GM19025 (cell line): ENCODE results near the gene MED23.
A peak's percentile ranks its signal among the peaks of the same experiment; 100 is the strongest.

Experiments used
- ATAC-seq: cut with Tn5 transposase; IDR thresholded peaks from one replicate; pipeline ENCODE4 v1.9.1; 2021; ENCODE audit warnings: mild to moderate bottlenecking, low read depth, moderate library complexity; ENCODE audit not compliant: unreplicated experiment

The MED23 gene, protein sequence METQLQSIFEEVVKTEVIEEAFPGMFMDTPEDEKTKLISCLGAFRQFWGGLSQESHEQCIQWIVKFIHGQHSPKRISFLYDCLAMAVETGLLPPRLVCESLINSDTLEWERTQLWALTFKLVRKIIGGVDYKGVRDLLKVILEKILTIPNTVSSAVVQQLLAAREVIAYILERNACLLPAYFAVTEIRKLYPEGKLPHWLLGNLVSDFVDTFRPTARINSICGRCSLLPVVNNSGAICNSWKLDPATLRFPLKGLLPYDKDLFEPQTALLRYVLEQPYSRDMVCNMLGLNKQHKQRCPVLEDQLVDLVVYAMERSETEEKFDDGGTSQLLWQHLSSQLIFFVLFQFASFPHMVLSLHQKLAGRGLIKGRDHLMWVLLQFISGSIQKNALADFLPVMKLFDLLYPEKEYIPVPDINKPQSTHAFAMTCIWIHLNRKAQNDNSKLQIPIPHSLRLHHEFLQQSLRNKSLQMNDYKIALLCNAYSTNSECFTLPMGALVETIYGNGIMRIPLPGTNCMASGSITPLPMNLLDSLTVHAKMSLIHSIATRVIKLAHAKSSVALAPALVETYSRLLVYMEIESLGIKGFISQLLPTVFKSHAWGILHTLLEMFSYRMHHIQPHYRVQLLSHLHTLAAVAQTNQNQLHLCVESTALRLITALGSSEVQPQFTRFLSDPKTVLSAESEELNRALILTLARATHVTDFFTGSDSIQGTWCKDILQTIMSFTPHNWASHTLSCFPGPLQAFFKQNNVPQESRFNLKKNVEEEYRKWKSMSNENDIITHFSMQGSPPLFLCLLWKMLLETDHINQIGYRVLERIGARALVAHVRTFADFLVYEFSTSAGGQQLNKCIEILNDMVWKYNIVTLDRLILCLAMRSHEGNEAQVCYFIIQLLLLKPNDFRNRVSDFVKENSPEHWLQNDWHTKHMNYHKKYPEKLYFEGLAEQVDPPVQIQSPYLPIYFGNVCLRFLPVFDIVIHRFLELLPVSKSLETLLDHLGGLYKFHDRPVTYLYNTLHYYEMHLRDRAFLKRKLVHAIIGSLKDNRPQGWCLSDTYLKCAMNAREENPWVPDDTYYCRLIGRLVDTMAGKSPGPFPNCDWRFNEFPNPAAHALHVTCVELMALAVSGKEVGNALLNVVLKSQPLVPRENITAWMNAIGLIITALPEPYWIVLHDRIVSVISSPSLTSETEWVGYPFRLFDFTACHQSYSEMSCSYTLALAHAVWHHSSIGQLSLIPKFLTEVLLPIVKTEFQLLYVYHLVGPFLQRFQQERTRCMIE (N-terminal part only)

DNA sequence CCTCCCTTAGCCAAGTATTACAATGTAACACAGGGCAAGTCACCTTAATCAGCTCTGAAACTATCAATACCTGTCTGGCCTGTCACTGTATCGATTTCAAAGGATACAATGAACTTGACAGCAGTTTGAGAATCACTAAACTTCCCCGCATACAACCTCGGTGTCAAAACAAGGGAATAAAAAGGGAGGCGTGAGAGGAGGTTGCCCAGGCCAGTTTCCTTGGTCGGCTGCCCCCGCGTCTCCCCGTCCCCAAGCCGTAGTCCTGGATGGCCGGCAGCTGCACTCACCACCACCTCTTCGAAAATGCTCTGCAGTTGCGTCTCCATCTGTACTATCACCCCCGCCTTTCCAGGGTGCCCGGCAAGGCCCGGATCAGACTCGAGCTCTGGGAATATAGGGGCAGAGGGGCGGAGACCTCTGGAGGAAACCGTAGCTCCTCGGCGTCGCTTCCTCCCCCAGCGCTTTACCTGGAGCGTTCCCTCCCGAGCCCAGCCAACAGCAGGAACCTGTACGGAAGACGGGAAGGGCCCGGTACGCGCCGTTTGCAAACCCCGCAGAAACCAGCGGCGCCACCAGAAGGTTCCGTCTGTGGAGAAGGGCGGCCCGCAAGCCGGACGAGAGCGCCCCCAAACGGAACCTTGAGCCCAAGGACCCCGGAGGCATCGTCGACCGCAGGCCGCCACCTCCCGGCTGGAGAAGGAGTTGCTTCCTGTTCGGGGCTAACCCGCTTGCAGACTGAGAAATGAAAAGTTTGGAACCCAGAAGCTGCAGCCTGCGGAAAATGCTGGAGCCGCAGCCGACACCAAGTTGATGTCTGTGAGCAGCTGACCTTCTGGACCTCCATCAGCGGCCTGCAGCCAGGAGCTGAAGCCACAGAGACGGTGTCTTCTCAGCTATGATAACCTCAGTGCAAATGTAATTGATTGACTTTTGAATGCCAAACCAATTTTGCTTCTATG lies at the start of gene MED23:
Gene MED23, minus strand, starts transcription at position 519 of the 959 bp plus-strand sequence. Its CDS starts 193 bp downstream, at position 326.
- ATAC-seq, result peak; percentile 95

DNA sequence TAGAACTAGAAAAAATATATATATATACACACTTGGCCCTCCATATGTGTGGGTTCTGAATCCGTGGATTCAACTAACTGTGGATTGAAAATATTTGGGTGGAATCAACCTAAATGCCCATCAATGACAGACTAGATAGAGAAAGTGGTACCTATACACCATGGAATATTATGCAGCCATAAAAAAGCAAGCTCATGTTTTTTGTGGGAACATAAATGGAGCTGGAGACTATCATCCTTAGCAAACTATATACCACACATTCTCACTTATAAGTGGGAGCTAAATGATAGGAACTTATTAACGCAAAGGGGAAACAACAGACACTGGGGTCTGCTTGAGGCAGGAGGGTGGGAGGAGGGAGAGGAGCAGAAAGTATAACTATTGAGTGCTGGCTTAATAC lies 45.1 kb upstream of the MED23 start:
- no peak for ATAC-seq

DNA sequence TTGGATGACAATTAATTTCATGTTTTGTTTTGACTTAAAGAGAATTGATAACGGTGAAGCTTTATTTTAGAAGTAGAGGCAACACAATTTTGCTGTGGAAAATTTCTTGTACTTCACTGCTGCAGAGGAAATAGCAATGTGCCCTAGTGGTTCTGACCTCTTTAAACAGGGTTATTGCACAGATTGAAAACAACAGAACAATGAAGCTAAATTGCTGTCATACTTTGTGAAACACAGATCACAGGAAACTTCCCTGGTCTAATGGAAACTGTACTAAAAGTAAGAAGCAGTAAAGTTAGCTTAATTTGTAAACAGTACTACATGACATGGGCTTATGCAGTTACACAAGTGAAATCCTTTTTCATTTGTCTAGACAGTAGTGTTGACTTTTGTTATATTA lies 41.8 kb upstream of the MED23 start:
- ATAC-seq, result no peak

DNA sequence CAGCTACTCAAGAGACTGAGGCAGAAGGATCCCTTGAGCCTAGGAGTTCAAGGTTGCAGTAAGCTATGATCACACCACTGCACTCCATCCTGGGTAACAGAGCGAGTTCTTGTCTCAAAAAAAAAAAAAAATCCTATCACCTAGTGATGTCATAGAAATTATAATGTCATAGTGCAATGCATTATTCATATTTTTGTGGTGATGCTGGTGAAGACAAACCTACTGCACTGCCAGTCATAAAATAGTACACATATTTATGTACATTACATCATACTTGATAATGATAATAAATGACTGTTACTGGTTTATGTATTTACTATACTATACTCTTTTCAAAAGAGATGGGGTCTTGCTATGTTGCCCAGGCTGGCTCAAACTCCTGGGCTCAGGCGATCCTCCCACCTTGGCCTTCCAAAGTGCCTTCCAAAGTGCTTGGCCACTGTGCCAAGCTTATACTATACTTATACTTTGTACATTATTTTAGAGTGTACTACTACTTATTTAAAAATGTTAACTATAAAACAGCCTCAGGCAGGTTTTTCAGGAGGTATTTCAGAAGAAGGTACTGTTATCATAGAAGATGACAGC lies 35.6 kb upstream of the MED23 start:
- no peak for ATAC-seq

DNA sequence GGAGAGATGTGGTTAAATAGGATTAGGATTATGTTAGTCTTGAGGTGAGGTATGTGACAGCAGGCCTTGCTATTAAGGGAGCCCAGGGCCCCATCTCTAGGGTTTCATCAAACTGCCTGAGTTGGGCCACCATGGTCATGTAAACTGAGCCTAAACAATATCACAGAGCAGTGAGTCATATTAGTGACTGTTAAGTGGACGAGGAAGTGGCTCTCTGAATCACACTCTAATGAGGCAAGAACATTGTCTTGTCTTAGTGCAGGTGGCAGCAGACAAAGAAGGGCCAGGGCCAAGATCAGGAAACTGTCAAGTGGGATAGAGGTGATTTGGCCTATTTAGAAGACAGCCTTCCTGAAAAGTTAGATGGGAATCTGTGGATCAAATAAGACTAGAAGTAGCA lies 32.2 kb upstream of the MED23 start:
- no peak for ATAC-seq

DNA sequence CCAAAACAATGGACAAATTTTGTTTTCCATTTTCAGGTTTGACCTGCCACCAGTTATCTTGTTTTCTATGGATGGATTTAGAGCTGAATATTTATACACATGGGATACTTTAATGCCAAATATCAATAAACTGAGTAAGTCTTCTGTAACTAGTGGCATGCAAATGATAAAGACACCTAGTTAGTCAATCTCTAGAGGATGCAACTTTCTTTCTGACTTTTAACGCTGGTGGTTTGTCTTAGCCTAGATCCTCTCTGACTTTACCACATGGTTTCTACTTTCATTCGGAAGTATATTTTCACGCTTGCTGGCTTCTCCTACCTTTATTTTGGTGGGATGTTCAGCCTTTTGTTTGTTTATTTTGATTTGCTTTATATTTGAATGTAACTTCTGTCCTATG lies 30.2 kb upstream of the MED23 start:
- no peak for ATAC-seq

DNA sequence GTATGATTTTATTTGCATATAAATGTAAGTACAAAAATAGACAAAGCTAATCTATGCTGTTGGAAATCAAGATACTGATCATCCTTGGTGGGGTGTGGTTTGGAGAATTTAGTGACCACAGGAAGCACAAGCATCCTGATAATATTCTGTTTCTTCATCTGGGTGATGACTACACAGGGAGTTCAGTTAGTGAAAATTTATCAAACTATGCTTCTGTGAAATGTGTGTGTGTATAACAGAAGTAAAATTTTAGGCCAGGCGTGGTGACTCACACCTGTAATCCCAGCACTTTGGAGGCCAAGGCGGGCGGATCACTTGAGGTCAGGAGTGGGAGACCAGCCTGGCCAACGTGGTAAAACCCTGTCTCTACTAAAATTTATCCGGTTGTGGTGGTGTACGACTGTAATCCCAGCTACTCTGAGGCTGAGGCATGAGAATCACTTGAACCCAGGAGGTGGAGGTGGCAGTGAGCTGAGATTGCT lies 29.6 kb upstream of the MED23 start:
- ATAC-seq, result no peak

DNA sequence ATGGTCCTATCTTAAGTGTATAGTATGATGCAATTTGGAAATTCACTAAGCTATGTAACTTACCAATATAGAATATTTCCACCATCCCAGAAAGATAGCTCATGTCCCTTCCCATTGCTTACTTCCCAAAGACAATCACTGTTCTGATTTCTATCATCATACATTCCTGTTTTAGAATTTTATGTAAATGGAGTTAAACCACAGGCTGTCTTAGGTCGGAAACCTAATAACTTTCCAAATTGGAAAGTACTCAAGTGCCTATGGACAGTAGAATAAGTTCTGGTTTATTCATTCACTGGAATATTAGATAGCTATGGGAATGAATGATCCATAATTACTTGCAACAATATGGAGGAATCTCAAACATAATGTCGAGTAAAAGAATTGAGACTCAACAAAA lies 29.2 kb upstream of the MED23 start:
- no peak for ATAC-seq

DNA sequence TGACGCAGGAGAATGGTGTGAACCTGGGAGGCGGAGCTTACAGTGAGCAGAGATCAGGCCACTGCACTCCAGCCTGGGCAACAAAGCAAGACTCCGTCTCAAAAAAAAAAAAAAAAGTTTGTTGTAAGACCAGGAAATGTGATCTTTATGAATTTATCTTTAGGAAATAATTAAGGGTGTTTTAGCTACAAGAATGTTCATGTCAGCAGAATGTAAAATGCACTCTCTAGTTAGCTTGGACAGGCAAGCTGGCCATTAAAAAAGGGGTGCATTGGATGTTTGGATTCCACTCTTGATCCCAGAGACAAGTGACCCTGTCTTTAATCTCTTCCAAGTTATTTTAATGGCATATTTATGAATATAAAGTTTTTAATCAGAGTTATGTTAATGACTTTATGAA lies 28.6 kb upstream of the MED23 start:
- ATAC-seq, result no peak

DNA sequence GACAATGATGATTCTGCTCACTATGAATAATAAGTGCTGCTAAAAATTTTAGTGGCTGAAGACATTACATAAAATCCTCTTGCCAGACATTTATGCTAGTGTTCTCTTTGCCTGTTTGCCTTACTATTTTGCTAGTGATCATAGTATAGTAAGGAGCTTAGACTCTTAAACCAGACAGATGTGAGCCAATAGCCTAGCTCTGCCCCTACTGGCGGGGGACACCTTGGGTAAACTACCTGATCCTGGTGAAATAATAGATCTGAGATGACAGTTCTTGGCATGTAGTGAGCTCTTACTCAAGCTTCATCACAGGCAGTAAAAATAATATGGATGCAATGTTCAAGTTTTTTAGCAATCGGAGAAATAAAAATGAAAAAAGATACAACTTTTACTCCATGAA lies 27.9 kb upstream of the MED23 start:
- no peak for ATAC-seq

DNA sequence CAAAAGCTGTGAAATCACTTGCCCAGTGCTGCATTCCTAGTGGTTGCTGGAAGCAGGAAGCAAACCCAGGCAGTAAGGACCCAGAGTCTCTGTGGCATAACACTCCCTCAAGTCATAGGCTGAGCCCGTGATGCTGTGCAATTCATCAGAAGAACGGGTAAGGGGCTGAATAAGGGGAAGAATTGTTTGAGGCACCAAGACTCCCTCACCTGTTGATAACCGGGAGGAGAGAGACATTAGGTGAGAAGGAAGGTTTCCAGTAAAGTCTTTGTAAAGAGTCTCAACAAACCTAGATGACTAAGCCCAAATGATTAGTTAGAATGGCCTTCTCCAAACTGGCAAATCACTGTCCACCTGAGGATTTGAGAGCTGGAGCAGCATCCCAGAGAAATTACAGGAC lies 27.3 kb upstream of the MED23 start:
- ATAC-seq, result no peak

DNA sequence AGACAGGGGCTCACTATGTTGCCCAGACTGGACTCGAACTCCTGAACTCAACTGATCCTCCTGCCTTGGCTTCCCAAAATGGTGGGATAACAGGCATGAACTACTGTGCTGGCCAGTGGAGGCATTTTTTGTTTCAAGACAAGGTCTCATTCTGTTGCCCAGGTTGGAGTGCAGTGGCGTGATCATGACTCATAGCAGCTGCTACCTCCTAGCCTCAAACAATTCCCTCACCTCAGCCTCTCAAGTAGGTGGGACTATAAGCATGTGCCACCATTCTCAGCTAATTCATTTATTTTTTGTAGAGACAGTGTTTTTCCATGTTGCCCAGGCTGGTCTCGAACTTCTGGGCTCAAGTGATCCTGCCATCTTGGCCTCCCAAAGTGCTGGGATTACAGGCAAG lies 26.3 kb upstream of the MED23 start:
- no peak for ATAC-seq

DNA sequence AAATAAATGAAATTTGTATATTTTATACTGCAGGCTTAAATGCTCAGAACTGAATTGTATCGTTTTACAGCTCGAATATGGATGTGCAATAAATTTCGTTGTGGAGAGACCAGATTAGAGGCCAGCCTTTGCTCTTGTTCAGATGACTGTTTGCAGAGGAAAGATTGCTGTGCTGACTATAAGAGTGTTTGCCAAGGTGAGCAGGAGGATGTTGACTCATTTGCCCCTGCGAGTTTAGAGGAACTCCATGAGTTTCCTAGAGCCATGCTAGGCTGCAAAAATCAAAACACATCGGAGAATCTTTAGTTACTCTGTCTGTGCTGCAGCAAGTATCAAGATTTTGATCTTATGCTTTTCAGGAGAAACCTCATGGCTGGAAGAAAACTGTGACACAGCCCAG lies 24.4 kb upstream of the MED23 start:
- no peak for ATAC-seq

DNA sequence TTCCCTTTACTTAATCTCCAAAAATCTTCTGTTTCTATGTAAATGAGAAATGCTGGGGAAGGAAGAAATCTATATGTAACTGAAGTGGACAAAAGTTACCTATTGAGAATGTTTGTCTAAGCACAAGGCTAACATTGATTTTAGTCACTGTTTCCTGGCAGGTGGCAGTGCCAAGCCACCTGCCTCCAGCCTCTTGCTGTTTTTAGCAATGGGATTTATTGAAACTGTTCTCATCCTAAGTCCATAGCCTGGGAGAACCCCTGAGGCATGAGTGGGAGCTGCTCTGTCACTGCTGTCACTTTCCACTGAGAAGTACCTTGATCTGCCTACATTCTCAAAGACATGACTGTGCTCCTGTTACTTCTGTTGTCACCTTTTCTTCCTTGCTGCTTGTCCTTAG lies 23.7 kb upstream of the MED23 start:
- no peak for ATAC-seq

DNA sequence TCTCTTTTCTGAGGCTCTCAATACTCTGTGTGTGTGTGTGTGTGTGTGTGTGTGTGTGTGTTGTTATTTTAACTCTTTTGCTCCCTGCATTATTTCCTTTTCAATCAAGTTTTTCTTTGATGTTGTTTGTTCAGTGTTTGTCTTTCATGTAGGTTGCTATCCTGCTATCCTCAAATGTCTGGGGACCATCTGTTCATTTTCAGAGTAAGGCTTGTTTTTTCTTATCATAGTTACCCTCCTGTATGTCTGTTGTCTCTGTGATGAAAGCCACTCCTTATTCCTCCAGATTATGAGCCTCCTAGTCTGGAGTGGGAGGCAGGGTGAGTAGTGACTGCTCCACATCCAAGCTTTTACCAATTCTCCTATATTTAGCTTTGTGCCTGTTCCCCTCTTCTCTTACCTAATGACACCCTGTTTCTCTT lies 18.2 kb upstream of the MED23 start:
- ATAC-seq, result no peak

DNA sequence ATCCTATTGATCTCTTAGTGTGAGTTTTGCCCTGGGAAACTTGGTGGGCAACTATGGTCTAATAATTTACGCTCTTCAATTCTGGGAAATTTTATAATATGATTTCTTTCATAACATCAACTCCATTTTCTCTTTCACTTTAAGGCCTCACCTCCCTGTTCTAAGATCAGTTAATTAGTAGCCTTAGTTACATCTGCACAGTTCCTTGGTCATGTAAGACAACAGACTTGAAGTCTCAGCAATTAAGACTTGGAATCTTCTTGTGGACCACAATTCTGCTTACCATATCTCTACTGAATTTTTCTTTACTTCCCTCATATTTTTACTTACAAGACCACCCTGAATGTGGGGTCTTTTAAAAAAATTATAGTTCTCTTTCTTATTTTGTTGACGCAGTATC lies 17.8 kb upstream of the MED23 start:
- ATAC-seq, result no peak

DNA sequence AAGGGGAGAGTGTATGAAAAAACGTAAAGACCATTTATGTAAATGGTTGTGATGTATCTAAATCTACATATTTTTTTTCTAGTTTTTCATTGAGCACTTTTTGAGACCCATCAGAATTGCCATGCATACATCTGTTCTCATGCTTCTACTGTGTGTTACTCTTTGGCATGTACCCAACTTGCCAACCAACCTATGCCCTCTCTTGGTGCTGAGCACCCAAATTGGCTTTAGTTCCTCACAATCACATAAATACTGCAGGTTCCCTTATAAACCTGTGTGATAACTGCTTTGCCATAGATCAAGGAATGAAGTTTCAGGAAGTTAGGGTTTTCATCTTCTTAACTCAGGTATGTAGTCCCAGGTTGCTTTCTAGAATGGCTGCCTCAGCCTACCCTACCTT lies 16.9 kb upstream of the MED23 start:
- ATAC-seq, result no peak

DNA sequence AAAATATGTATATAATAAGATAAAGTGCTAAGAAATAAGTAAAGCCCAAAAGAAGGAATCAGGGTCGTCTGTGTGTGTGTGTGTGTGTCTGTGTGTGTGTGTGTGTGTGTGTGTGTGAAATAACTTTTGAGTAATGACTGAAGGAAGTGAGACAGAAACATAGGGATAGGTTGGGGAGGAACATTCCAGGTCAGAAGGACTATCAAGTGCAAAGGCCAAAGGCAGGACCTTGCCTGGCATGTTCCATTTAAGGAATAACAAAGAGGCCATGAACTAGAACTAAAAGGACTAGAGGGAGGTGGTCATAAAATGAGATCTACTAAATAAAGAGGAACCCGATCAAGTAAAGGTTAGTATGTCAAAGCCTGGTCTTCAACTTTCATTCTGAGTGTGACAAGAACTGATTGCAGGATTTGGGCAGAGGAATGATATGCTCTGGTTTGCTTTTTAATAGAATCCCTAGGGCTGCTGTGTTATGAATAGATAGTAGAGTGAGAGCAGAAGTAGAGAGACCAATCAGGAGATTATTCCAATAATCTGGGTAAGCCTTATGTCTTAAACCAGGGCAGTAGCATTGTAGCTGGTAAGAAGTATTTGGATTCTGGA lies 15.9 kb upstream of the MED23 start:
- ATAC-seq, result no peak
